HG02885 (cell line): Measurements from ENCODE around the gene QKI.
"Not testable (repeated sequence)": the region's sequence is repeated elsewhere in the genome, so short reads cannot be mapped to it uniquely, and the experiment has no call there.

ENCODE experiments used
- ATAC-seq: cut with Tn5 transposase; IDR thresholded peaks from one replicate; pipeline ENCODE4 v1.9.1; 2021; ENCODE audit warnings: mild to moderate bottlenecking; ENCODE audit not compliant: unreplicated experiment, poor library complexity

The QKI gene

GRCh38 chr6:163470611-163471010 lies 56.1 kb downstream of the QKI start:
- no peak for ATAC-seq

DNA sequence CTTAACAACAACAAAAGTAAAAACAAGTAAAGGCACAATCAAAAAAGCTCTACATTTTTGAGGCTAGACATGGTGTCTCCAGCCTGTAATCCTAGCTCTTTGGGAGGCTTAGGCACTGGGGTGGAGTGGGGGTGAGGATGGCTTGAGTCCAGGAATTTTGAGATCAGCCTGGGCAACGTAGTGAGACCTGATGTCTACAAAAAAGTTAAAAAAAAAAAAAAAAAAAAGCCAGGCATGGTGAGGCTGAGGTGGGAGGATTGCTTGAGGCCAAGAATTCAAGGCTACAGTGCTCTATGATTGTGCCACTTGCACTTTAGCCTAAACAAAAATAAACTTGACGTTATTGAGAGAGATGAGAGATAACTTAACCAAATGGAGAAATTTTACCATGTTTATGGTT lies 60.1 kb downstream of the QKI start:
- ATAC-seq: no peak

- ATAC-seq: not testable (repeated sequence)
These were observed 62.4 kb downstream of the QKI start for GRCh38 chr6:163476946-163477345.

DNA sequence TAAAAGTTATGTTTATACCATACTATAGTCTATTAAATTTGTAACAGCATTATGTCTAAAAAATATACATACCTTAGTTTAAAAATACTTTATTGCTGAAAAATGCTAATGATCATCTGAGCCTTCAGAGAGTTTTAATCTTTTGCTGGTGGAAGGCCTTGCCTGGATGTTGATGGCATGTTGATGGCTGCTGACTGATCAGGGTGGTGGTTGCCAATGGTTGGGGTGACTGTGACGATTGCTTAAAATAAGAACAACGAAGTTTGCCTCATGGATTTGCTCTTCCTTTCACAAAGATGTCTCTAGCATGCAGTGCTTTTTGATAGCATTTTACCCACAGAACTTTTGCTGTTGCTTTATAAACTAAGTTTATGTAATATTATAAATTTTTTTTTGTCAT lies 68.6 kb downstream of the QKI start:
- ATAC-seq: no peak

DNA sequence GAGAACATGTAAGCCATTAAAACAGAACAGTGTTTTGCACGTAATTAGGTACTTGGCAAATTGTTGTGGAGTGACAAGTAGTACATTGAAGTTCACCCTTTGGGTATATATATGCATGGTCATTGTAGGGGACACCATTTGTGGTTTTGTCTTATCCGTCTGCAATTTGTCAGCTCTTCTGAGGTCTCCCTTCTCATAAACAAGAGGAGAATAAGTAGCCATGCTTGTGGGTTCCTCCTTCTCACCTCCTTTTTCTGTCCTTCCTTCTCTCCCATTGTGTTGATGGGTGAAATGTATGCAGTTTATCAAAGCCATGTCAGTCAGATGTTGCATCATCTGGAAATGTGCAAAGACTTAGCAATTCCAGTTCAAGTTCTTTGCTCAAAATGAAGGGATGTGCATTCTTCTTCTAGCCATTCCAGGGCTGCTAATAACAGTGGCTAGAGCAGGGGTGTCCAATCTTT lies 70.9 kb downstream of the QKI start:
- no peak for ATAC-seq

DNA sequence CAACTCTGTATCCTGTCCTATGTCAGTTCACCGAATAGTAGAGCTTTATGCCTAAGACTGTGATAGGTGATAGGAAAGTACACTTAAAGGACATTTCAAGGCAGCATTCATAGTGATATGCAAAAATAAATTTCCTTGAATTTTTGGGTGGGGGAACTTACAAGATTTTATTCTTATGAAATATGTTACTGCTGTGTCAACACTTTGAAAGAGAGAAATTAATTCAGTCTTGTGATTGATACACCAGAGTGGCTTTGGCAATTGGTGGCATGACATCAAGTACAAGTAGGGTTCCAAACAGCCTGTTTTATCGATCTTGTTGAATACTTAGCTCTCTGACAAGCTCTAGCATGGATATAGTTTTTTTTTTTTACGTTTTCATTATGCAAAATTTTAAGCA lies 72.3 kb downstream of the QKI start:
- ATAC-seq: no peak

- no peak for ATAC-seq
These were observed 73.1 kb downstream of the QKI start for GRCh38 chr6:163487606-163488005.

DNA sequence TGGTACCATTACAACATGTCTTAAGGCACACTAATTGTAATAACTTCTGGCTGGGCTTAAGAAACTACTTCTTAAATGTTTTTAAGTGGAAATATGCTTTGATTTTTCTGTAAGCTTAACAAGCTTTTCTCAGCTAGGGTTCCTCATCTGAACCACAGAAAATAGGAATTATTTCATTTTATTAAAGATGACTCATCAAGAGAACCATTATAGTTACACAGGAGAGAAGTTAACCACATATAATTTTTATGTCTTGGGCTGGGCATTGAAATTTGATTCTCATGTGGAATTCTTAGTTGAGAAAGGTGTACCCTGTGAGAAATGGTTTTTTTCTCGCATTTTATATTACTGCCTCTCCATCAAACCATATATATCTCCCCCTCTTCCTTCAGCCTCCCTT lies 75.1 kb downstream of the QKI start:
- no peak for ATAC-seq

- ATAC-seq: no peak
These were observed 76.5 kb downstream of the QKI start for GRCh38 chr6:163490826-163491577.

GRCh38 chr6:163491737-163492300 lies 77.3 kb downstream of the QKI start:
- ATAC-seq: no peak

GRCh38 chr6:163494279-163494727 lies 79.8 kb downstream of the QKI start:
- no peak for ATAC-seq

DNA sequence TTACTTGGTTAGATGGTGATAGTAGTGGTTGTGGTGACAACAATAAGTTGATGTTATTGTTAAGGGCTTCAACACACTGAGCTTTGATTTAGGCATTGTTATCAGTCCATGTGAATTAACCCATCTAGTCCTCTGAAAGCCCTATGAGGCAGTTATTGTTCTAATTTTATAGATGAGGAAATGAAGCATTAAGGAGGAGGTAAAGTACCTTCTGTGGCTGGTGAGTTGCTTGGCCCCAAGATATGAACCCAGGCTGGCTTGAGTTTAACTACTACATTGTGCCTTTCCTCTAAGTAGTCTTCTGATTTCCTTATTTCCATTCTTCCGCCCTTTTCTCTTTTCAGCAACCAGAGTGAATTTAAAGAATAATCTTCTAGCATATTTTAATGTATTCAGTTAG lies 81.7 kb downstream of the QKI start:
- ATAC-seq: peak; percentile 81

GRCh38 chr6:163500105-163500504 lies 85.6 kb downstream of the QKI start:
- no peak for ATAC-seq

- no peak for ATAC-seq
These were observed 86.5 kb downstream of the QKI start for GRCh38 chr6:163501026-163501425.

DNA sequence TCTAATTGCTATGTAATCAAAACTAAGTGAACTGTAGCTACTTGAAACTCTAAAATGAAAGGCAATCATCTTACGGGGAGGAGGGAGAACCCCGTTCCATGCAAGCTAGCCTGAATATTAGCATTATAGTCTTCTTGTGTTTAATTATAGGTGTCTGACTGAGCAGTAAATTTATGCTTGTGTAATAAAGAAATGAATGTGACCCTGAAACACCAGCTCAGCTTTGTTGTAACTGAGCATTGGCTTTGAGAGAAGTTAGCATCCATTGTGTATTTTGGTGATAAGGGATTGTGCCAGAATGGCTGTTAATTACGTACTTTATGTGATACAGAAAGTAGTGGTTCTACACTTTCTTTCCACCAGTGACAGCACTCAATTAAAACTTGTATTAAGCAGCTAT lies 86.9 kb downstream of the QKI start:
- no peak for ATAC-seq

DNA sequence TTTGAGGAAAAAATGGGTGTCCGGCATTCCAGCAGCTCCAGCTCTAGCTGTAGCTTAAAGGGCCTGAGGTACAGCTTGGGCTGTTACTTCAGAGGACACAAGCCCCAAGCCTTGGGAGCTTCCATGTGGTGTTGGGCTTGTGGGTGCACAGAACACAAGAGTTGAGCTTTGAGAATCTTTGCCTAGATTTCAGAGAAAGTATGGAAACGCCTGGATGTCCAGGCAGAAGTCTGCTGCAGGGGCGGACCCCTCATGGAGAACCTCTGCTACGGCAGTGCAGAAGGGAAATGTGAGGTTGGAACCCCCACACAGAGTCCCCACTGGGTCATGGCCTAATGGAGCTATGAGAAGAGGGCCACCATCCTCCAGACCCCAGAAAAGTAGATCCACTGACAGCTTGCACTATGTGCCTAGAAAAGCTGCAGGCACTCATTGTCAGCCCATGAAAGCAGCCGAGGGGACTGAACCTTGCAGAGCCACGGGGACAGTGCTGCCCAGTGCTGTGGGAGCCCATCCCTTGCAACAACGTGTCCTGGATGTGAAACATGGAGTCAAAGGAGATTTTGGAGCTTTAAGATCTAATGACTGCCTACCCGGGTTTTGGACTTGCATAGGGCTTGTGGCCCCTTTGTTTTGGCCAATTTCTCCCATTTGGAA lies 90.6 kb downstream of the QKI start:
- ATAC-seq: no peak

- no peak for ATAC-seq
These were observed 93.4 kb downstream of the QKI start for GRCh38 chr6:163507965-163508364.

DNA sequence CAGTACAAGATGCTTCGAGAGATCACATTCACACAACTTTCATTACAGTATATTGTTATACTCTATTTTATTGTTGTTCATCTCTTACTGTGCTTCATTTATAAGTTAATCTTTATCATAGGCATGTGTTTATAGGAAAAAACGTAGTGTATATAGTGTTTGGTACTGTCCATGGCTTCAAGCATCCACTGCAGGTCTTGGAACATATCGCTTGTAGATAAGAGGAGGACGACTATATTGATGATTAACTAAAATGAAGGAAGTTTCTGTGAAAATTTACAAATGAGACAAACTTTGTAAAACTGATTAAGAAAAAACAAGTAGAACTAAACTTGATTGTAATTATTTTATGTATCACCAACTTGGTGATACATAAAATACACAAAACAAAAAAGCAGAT lies 98.5 kb downstream of the QKI start:
- no peak for ATAC-seq

DNA sequence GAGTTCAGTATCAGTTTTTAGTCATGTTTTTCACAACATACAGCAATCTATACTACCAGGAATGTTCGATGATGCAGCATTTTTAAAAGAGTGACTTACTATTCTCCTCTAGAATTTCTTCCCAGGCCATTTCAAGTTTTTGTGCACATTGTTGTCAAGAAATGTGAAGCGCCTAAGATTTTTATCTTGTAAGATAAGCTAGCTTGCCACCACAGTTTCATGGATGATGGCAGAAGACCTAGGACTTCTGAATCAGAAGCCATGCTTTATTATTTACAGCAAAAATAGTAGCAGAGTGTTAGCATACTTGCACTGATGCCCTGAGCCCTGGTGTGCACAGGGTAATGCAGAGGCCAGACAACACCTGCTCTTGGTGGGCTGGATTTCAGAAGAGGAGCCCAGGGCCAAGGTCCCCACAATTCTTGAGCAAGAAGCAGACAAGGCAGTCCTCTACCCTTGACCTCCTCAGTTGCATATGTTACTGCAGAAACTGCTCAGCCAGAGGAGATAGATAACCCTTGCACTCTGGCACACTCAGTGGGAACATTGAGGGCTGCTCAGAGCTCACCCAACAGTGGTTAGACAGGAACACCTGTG lies 99.2 kb downstream of the QKI start:
- ATAC-seq: no peak

DNA sequence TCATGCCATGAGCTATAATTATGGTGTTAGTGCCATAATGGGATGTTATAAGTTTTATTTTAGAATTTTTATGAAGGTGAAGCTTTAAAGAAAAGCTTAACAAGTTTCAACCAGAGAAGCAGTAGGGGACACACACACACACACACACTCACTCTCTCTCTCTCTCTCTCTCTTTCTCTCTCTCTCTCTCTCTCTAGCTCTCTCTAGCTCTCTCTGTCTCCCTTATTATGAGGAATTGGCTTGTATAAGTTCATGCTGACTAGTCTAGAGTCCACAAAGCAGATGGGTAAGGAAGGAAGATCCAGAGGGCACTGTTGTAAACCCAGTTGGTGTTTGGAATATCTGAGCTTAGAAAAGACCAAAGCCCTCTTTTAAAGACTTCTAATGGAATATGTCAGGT lies 102.4 kb downstream of the QKI start:
- ATAC-seq: no peak

GRCh38 chr6:163520956-163521355 lies 106.4 kb downstream of the QKI start:
- no peak for ATAC-seq
